GM19239 (cell line): Measurements from ENCODE around the gene STPG2.

ENCODE experiments used
- DNase-seq: peaks from one replicate; pipeline ENCODE4 v3.0.0; 2011; ENCODE audit warnings: low spot score; ENCODE audit not compliant: insufficient read length
- FAIRE-seq: peaks from 2 replicates; lab custom pipeline; 2011; peaks lifted over from hg19 to GRCh38; lab: Jason Lieb, UNC

STPG2 gene

DNA sequence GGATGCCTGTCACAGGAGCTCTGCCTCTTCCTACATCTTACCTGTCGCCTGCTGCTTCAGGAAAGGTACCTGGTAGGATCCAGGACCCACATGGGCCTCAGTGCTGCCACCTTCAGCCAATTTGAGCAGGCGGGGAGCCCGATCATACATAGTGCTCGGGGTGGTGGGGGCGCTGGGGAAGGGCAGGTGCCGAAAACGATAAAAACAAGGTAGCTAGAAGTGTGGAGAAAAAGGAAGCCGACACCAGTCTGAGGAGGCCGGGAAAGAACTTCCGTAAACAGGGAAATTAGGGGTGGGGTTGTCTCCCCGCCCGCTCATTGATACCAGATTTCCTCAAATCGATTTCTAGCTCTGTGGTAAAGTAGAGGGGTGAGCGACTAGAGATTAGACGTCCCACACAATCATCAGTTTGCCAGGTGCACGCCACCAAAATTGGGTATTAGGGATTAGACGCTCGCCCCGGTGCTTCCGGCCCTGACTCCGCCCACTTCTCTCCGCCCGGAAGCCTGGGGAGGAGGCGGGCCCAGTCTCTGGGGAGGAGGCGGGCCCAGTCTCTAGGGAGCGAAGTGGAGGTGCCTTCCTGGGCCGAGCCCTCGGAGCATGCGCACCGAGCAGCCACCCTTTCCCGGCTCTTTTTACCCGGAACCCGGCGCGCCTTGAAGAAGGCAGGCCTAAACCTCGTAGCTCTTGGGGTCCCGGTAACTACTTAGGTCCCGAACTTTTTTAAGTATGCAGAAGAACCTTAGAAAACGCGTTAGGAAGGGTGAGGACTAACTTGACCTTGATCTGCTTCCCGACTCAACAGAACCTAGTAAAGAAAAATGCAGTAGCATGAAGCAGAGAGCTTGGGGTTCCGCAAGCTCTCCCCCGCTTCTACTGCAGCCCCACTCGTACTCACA lies at the start of gene STPG2:
Gene STPG2, minus strand, starts transcription at position 476 of the 899 bp plus-strand sequence.
- DNase-seq (peak; percentile 60), FAIRE-seq (peak; percentile 96)

DNA sequence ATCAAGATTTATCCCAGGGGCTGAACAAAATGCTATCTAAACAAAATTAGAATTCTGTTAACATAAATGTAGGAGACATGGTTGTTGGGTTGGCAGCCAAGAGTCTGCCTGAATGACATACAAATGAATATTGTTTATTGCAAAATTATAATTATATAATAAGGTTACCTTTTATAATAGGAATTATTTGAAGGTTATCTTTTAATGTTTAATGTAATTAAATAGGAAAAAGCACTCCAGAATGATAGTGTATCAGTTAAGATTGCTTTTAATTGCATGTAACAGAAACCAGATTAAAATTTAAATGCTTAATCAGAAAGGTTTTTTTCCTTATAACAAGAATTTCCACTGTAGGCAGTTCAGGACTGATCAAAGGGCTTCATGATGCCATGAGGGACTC lies 42.0 kb upstream of the STPG2 start:
- FAIRE-seq, result no peak
- DNase-seq, result no peak

DNA sequence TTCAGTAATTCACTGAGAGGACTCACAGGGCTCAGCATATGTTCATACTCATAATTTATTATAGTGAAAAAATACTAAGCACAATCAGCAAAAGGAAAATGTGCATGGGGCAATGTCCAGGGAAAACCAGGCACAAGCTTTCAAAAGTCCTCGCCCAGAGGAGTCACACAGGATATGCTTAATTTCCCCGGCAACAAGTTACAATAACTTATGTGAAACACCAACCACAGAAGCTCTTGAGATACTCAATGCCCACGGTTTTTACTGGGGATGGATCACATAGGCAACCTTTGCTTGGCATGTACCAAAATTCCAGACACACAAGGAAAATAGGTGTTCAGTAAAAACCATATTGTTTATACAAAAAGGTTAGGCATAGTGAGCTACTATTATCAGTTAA lies 38.5 kb upstream of the STPG2 start:
- FAIRE-seq (no peak), DNase-seq (no peak)

DNA sequence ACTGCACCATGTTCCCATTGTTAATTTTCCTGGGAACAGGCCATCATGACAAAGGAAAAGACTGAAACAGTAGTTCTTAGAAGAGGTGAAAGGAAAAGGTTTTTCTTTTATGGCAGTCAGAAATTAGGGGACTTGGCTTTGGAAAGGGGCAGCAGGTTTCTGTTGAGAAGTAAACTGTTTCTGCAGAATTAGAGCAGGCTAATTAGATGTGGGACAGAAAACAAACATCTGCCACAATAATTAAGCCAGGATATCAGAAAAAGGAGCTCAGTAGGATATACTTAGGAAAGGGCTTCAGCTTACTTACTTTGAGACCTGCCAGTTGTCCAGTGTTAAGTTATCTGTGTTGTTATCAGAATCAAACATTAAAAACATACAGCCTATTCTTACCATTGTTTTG lies 36.7 kb upstream of the STPG2 start:
- FAIRE-seq, result no peak

DNA sequence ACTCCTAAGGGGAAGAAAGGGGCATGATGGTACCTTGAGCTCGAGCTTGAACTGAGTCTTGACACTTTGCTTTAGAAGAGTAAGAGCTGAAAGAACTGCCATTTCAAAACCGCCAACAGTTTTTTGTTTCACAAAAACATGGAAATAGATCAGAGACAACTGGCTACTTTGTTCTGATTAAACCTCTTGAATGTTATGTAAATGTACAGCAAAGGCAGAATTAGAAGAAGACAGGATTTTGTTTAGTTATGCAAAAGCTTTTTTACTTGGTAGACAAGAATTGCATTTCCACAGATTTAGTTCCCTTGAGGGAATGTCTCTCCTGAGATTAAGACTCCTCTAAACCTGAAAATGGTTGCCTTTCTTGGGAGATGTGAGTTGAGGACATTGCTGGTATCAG lies 33.3 kb upstream of the STPG2 start:
- DNase-seq, result no peak
- no peak for FAIRE-seq

More for the DNA sequence above, 36.7 kb upstream of the STPG2 start:
- no peak for DNase-seq

DNA sequence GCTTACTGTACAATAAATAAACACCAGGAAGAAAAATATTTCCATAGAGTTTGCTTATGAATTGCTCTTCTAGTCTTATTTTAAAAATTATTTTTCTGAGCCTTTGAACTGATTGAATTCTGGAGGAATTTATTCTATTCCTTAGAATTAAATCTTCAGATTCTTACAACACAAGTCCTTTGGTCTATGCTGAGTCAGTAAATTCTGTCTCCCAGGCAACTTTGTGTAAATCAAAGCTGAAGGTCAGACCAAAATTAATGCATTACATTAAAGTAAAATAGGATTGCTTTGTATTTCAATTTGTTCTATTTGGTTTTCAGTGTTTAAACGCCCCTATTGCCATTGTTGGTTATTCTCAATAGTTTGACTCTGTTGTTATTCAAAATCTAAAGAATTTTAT lies 26.8 kb upstream of the STPG2 start:
- no peak for FAIRE-seq
- DNase-seq, result no peak

DNA sequence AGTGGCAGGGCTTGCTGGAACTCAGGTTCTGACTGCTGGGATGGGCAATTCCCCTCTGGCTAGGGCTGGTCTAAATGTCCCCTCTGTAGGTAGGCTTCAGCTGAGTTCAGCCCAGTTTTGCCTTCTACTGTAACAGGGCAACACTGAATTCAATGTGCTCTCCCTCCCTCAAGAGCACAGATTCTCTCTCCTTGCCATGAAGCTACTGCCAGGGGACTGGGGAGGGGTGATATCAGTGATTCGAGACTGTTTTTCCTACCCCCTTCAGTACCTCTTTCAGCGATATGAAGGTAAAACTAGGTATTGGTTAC lies 23.4 kb upstream of the STPG2 start:
- no peak for FAIRE-seq
- DNase-seq, result no peak

DNA sequence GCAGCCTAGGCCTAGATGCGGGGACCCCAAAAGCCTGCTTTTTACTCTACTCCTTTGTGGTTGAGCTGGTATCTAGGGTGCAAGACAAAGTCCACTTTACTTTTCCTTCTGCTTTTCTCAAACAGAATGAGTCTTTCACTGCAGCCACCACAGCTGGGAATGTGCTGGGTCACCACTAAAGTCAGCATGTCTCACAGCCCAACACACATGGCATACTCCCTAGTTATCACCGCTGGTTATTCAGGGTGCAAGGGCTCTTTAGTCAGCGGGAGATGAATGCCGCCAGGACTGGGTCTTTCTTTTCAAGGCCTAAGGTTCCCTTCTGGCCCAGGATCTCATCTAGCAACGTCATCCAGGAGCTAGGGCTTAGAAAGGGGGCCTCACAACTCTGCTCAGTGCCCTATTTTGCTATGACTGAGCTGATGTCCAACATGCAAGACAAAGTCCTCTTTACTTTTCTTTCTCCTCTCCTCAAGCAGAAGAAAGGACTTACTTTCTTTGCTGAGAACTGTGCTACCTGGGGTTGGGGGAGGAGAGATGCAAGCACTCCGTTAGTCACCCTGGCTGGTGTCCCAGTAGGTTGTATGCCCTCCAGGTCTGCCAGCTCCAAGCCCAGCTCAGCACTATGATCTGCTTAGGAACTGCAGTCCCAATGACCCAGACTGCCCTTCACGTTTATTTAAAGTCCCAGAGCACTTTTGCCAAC lies 22.9 kb upstream of the STPG2 start:
- FAIRE-seq (no peak), DNase-seq (no peak)

DNA sequence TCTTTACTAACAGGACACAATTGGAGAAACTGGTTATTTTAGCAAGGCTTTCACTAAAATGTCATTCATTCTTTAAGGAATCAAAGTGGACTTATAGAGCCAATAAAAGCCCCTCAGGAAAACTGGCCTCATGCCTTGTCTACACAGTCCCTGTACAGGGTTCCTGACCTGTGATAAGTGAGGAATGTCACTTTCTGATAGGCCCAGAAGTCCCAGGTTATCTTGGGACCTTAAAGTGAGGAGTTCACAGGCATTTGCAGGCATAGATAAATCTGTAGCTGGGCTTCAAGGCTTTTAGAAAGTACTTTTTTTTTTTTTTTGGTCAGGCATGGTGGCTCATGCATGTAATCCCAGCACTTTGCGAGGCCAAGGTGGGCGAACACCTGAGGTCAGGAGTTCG lies 19.4 kb upstream of the STPG2 start:
- no peak for DNase-seq
- FAIRE-seq, result no peak

DNA sequence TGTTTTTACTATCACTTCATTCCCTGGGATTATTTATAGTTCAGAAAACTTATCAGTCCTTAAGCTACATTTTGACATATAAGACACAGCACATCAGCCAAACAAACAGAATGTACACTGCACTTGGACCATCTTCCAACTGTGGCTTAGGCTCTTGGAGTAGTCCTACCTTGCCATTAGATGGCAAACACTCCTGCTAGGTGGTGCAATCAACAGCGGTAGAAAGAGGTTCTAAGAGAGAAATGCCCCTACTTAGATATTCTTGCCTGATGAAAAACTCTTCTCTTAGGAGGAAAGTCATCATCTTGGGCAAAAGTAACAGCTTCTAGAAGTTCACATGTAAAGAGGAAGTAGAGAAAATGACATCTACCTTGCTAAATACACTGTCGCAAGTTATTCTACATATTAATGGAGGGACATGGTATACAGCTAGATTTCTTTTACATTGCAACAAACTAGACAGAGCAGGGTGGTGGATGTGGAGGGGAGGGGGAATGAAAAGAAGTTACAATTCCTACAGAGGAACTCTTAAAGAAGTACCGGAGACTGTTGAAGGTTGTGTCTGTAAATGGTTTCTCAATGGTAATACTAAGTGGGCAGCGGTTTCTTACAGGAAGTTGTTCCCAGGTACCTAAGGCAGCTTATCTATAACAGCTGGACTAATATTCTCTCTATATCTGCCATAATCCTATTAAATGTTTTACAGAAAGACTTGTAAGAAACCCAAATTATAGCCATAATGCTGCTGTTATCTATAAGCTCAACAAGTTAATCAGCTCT lies 8.1 kb upstream of the STPG2 start:
- FAIRE-seq, result no peak
- DNase-seq, result no peak

DNA sequence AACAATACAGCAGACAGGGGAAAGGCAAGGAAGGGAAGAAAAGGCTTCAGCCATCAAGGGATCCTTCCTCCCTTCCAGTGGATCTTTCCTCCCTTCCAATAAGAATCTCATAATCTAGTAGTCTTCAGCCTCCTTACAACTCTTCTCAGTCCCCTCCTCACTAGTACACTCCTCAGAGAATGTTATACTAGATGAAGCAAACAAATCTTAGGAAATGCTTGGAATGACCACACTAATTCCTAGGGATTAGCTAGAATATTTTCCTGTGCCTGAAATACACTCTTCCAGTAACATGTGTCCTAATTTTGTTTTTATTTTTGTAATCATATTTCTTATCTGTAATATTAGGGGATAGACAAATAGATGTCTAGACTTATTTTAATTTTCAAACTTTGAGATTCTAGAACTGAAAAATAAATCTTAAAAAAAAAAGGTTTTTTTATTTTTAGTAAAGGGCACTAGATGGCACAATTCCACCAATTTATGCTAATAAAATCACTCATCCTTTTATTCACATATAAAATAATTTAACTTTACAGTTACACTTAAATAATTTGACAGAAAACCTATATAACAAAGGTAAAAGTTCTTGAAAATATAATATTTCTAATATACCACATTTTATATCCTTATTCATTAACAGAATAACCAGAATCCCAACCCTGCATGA lies 7.0 kb upstream of the STPG2 start:
- no peak for FAIRE-seq
- no peak for DNase-seq

DNA sequence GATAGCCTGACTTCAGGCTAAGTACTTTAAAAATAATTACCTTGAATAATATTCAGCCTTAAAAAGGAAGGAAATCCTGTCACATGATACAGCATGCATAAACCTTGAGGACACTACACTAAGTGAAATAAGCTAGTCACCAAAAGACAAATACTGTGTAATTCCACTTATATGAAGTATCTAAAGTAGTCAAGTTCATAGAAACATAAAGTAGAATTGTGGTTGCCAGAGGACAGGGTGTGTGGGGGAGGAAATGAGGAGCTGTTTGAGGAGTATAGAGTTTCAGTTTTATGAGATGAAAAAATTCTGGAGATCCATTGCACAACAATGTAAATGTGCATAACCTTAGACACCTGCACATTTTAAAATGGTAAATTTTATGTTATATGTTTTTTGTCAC lies 5.6 kb upstream of the STPG2 start:
- FAIRE-seq (no peak), DNase-seq (no peak)

DNA sequence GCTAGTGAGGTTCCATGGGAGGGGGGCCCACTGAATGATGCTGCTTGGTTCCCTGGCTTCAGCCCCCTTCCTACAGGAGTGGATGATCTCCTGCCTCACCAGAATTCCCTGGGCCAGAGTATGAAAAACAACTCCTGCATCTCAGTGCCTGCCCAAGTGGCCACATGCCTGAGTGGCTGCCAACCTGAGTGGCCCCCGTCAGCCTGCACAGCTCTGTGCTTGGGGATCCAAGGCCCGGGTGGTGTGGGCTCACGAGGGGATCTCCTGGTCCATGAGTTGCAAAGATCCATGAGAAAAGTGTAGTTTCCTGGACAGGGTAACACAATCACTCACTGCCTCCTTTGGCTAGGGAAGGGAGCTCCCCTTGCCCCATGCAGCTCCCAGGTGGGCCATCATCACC lies 17.1 kb downstream of the STPG2 start:
- FAIRE-seq (no peak), DNase-seq (no peak)

DNA sequence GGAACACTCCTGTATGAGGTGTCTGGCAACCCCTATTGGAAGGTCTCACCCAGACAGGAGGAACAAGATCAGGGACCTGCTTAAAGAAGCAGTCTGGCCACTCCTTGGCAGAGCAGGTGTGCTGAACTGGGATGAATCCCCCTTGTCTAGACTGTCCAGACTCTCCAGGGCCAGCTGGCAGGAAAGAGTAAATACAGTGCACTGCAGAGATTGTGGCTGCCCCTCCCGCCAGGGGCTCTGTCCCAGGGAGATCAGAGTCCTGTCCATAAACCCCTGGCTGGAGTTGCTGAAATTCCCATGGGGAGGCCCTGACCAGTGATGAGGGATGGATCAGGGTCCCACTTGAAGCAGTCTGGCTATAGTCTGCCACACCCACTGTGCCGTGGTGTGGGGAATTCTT lies 17.7 kb downstream of the STPG2 start:
- DNase-seq (no peak), FAIRE-seq (no peak)

DNA sequence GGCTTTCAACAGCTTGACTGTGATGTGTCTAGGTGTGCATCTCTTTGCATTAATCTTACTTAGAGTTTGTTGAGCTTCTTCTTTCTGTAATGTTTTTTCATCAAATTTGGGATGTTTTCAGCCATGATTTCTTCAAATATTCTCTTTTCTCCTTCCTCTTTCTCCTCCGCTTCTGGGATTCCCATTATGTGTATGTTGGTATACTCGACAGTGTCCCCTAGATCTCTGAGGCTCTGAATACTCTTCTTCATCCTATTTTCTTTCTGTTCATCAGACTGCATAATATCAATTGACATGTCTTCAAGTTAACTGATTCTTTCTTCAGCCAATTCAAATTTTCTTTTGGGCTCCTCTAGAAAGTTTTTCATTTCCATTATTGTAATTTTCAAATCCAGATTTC lies 25.9 kb downstream of the STPG2 start:
- DNase-seq, result no peak
- no peak for FAIRE-seq

DNA sequence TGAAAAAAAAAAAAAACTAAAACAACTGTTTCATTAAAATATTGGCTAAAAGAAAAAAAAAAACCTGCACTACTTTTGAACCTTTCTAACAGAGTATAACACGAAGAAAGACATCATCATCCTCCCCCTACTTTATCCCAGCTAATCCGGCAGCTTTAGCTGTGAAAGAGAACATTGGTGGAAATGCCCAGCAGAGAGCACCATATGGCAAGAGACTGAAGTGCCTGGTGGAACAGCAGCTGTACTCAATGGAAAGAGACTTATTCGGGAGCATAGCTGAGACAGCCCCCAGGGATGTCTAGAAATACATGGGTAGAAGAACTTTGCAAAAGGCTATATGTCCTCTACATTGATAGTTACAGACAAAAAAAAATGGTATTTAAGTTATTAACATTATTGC lies 30.3 kb downstream of the STPG2 start:
- DNase-seq (no peak), FAIRE-seq (no peak)

DNA sequence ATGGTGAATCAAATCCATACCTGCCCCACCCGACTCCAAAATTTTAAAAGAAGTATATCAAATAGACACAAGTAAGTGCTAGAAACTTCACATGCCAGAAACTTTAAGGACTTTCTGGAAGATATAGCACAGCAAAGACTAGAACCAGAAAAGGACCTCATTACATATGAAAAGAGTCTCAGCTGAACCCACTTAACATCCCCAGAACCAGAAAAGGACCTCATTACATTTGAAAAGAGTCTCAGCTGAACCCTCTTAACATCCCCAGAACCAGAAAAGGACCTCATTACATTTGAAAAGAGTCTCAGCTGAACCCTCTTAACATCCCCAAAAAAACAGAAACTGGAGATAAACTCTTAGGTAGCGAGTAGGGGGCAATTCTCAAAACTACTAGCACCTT lies 32.3 kb downstream of the STPG2 start:
- DNase-seq (no peak), FAIRE-seq (no peak)

DNA sequence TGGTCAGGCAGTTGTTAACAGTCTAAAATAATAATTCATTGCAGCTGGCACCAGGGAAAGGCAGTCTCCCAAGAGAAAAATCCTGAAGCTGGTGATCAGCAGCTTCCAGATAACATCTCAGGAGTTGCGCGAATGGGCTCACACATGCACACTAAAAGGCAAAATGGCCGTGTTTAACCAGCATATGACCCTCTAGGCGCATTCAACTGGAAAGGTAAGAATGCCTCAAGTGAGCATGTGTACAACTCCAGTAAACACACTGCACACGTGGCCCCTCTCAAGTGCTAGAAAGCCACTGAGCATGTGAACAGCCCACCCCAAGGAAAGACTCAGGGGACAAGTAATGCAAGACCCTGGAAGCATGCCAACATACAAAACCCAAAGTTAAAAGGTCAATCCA lies 33.1 kb downstream of the STPG2 start:
- FAIRE-seq (no peak), DNase-seq (no peak)

DNA sequence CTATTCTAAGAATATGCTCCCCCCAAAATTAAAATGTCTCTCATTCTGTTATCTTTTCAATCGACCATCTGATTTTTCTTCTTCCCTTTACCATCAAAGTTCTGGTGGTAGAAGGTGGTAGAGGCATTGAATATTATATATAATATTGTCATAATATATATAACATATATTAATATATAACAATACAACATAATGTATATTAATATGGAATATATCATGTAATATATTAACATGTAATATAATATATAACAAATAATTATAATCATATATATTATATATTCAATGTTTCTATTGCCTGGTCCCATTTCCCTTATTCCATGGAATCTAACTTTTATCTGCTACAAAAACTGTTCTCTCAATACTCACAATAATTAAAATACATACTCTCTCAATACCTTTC lies 40.6 kb downstream of the STPG2 start:
- DNase-seq (no peak), FAIRE-seq (no peak)

DNA sequence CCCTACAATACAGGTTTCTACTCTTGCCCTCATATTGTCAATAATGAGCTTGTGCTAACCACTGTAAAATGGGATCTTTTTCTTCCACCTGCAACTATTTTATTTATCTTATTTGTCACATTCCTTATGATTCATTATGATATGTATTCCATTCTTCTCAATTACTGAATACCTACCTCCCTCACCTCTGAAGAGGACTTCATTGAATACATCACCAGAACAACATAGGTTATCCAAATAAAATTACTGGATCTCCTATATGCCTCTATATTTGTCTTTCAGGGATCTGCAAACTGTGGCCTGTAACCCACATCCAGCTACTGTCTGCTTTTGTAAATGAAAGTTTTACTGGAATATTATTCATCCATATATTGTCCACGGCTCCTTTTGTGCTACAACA lies 41.3 kb downstream of the STPG2 start:
- FAIRE-seq (no peak), DNase-seq (no peak)

DNA sequence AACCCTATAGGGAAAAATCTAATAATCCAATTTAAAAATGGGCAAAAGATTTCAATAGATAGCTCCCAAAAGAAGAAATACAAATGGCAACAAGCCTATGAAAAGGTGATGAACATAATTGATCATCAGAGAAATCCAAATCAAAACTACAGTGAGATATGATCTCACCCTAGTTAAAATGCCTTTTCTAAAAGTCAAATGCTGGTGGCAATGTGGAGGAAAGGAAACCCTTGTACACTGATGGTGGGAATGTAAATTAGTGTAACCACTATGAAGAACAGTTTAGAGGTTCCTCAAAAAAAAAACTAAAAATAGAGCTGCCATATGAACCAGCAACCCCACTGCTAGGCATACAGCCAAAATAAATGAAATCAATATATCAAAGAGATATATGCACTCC lies 44.5 kb downstream of the STPG2 start:
- FAIRE-seq, result no peak

More for the DNA sequence above, 44.5 kb downstream of the STPG2 start:
- DNase-seq, result no peak
